Activated CD4-positive, alpha-beta memory T cell treated with anti-CD3 and anti-CD28 coated beads for 36 hours (primary cell): ENCODE measurements around the gene SHKBP1. TPM values are rescaled to one million over a fixed set of nuclear protein-coding genes. Genes with fewer than 3 reads are reported as not detected.
A peak's percentile ranks its signal among the peaks of the same experiment; 100 is the strongest.
"Not testable (repeated sequence)": the region's sequence is repeated elsewhere in the genome, so short reads cannot be mapped to it uniquely, and the experiment has no call there.

ENCODE experiments used
- CTCF ChIA-PET: fragments of 350-600 bp; sonication (Branson Sonifier 250); formaldehyde crosslinking; loops from one replicate; lab custom pipeline; 2021; ENCODE audit warnings: antibody characterized with exemption, inconsistent platforms; lab: Charles Lee
- POLR2A ChIA-PET: fragments of 350-600 bp; sonication (Branson Sonifier 250); formaldehyde crosslinking; loops from one replicate; lab custom pipeline; 2021; ENCODE audit warnings: antibody characterized with exemption; lab: Charles Lee
- DNase-seq: peaks from one replicate; pipeline ENCODE4 v3.0.0-alpha.2; 2020
- H3K27ac Mint-ChIP-seq: one replicate; pipeline ENCODE4 v1.8.0; 2021; ENCODE audit warnings: mixed read lengths
- H3K27me3 Mint-ChIP-seq: one replicate; pipeline ENCODE4 v1.8.0; 2021; ENCODE audit warnings: mixed read lengths
- H3K36me3 Mint-ChIP-seq: one replicate; pipeline ENCODE4 v1.8.0; 2021; ENCODE audit warnings: mixed read lengths
- H3K4me1 Mint-ChIP-seq: one replicate; pipeline ENCODE4 v1.8.0; 2021; ENCODE audit warnings: low read depth, mixed read lengths
- H3K4me3 Mint-ChIP-seq: one replicate; pipeline ENCODE4 v1.8.0; 2021; ENCODE audit warnings: mild to moderate bottlenecking, mixed read lengths
- H3K9me3 Mint-ChIP-seq: one replicate; pipeline ENCODE4 v1.8.0; 2021; ENCODE audit warnings: mixed read lengths
- intact Hi-C: fragments of 100-400 bp; cut with micrococcal nuclease; formaldehyde crosslinking; loops from one replicate; pipeline ENCODE4 v1.15.1; 2023
- total RNA-seq, 2 experiments: library from RNA; stranded (reverse); gene quantifications; one replicate each; pipeline ENCODE4 v1.2.3, GENCODE V29; 2021

The SHKBP1 gene
- total RNA-seq, 2 experiments from 2014 or later = 112 to 126 TPM

DNA sequence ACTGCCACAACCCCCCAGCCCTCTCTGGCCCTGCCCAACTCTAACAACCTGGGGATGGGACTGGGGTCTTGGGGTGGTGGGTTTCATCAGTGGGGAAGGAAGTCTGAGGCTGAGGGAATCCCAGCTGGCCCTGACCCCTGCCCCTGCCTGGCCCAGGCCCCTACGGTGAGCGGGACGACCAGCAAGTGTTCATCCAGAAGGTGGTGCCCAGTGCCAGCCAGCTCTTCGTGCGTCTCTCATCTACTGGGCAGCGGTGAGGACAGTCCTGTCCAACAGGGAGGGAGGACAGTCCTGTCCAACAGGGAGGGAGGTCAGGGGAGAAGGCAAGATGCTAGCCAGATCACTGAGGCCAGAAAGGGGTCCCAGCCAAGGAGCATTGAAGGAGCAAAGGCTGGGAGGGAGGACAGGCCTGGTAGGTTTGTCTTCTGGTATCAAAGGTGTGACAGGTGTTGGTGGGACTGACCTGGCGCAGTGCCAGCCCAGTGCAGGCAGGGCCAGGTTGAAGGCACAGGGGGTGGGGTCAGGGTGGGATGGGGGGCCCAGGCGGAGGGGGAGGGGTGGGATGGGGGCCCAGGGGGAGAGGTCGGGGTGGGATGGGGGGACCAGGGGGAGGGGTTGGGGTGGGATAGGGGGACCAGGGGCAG is 12.4 kb downstream of the SHKBP1 start:
- ChIA-PET CTCF (no interaction called here), POLR2A (interaction anchor here (0.6 kb wide), 1 partner anchor 10 kb away, joined by 3 read pairs; no protein-coding TSS in a partner anchor)
- H3K4me3 Mint-ChIP-seq = no peak overlapping the region
- H3K27ac Mint-ChIP-seq = no peak overlapping the region
- intact Hi-C loops = no loop called here
- peaks cover 22% of the 10 kb centered on the region for H3K36me3 Mint-ChIP-seq
- DNase-seq = no peak
- no peaks in the 10 kb centered on the region for H3K9me3 Mint-ChIP-seq
- H3K27me3 Mint-ChIP-seq = no peaks in the 10 kb centered on the region
- peaks cover 6% of the 10 kb centered on the region for H3K4me1 Mint-ChIP-seq

DNA sequence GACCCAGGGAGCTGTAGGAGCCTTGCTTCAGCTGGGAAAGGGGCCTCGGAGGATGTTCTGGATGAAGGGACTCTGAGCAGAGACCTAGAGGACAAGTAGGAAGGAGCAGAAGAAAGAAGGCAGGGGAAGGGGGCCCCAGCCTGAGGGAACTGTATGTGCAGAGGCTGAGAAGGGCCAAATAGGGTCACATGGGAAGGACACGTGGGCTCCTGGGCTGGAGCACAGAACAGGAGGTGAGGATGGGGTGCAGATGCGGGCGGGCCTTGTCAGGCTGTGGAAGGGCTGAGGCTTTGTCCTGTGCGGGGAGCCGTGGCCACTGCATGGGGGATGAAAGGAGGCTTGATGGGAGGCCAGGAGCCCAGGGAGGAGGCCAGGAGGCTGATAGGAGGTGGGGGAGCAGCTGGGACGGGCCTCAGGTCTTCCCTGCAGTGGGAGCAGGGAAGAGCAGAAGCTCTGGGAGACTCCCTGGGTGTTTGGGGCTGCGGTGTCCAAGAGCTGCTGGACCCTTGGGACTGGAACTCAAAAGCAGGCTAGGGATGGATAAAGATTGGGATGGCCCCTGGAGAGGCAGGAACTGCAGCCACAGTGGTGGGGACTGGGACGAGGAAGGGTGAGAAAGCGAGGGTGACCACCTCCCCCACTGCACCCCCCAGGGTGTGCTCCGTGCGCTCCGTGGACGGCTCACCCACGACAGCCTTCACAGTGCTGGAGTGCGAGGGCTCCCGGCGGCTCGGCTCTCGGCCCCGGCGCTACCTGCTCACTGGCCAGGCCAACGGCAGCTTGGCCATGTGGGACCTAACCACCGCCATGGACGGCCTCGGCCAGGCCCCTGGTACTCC is 13.1 kb downstream of the SHKBP1 start:
- Mint-ChIP-seq H3K27me3 (no peaks in the 10 kb centered on the region), H3K27ac (no peak overlapping the region), H3K9me3 (no peaks in the 10 kb centered on the region), H3K36me3 (peaks cover 22% of the 10 kb centered on the region), H3K4me1 (peaks cover 13% of the 10 kb centered on the region), H3K4me3 (no peak overlapping the region)
- DNase-seq = no peak
- intact Hi-C loops = no loop called here
- ChIA-PET CTCF (no interaction called here), POLR2A (interaction anchor here (1.1 kb wide), 1 partner anchor 10 kb away, joined by 3 read pairs; no protein-coding TSS in a partner anchor)

DNA sequence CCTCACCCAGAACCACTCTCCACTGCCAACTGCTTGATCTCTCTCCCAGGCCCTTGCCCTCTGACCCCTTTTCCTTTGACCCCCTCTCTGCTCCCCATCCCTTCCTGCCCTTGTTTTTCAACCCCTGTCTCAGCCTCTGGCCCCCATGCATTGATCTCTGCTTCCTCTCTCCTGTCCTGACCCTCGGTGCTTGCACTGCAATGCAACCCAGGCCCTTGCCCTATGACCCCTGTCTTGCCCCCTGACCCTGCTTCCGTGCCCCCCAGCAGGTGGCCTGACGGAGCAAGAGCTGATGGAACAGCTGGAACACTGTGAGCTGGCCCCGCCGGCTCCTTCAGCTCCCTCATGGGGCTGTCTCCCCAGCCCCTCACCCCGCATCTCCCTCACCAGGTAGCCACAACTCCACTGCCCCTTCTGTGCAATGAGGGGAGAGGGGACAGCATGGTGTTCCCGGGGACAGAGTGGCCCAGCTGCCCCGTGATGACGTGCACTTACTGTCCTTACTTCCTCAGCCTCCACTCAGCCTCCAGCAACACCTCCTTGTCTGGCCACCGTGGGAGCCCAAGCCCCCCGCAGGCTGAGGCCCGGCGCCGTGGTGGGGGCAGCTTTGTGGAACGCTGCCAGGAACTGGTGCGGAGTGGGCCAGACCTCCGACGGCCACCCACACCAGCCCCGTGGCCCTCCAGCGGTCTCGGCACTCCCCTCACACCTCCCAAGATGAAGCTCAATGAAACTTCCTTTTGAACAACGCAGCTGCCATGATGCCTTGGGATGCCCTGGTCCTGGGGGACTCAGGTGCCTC is 14.0 kb downstream of the SHKBP1 start:
- Mint-ChIP-seq H3K4me3 (no peak overlapping the region), H3K4me1 (peaks cover 15% of the 10 kb centered on the region), H3K27me3 (no peaks in the 10 kb centered on the region), H3K27ac (no peak overlapping the region), H3K36me3 (peaks cover 21% of the 10 kb centered on the region), H3K9me3 (no peaks in the 10 kb centered on the region)
- ChIA-PET CTCF (interaction anchor here (0.9 to 1.3 kb wide), 2 partner anchors 10 to 44 kb away, joined by 3 read pairs; partner anchors contain the start of gene LTBP4), POLR2A (interaction anchor here (1.1 kb wide), 1 partner anchor 9 kb away, joined by 3 read pairs; no protein-coding TSS in a partner anchor)
- no peak for DNase-seq
- intact Hi-C loops = no loop called here

DNA sequence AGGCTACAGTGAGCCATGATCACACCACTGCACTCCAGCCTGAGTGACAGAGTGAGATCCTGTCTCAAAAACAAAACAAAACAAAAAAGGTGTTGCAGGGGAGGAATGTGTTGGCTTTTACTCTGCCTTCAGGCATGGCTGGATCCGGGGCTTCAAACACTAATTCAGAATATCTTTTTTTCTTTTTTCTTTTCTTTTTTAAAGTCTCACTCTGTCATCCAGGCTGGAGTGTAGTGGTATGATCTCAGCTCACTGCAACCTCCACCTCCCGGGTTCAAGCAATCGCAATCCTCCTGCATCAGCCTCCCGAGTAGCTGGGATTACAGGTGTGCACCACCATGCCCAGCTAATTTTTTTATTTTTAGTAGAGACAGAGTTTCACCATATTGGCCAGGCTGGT is 15.1 kb downstream of the SHKBP1 start:
- intact Hi-C loops, DNase-seq, H3K9me3 Mint-ChIP-seq, H3K27me3 Mint-ChIP-seq, POLR2A ChIA-PET, CTCF ChIA-PET, H3K4me3 Mint-ChIP-seq, H3K27ac Mint-ChIP-seq: not testable (repeated sequence)
- Mint-ChIP-seq H3K4me1 (peaks cover 14% of the 10 kb centered on the region), H3K36me3 (peaks cover 13% of the 10 kb centered on the region)

DNA sequence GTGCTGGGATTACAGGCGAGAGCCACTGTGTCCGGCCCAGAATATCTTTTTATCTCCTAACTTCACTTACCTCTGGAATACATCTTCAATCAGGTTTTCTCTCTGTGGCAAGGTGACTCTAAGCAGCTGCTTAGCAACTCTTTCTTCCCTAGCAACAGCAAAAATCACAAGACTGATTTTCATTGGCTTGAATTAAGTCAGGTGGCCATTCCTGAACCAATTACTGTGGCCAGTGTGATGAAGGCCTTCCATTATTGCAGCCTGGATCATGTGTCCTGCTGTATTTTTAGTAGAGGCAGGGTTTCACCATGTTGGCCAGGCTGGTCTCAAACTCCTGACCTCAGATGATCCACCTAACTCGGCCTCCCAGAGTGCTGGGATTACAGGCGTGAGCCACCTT is 15.5 kb downstream of the SHKBP1 start:
- Mint-ChIP-seq H3K27me3 (peaks cover 2% of the 10 kb centered on the region), H3K9me3 (no peaks in the 10 kb centered on the region), H3K36me3 (peaks cover 10% of the 10 kb centered on the region), H3K4me3 (no peak overlapping the region), H3K27ac (no peak overlapping the region), H3K4me1 (peaks cover 14% of the 10 kb centered on the region)
- DNase-seq = no peak
- ChIA-PET CTCF (no interaction called here), POLR2A (no interaction called here)
- intact Hi-C loops = no loop called here

DNA sequence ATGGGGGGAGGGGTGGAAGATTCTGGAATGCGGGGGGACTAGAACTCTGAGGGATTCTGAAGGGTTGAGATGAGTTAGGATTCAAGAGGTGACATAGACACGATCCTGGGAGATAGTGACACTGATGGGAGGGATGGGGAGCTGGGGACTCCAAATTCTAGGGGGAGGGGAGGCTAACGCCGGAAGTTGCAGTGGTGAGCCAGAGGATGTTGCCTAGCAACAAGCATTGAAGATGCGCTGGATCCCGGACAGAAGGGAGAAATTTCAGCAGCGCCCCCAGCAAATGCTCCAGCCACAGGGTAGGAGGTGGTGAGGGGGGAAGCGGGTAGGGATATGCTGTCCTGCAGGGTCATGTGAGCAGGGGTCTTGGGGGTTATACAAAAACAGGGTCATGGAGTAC is 17.6 kb downstream of the SHKBP1 start:
- no peaks in the 10 kb centered on the region for H3K9me3 Mint-ChIP-seq
- H3K36me3 Mint-ChIP-seq = no peaks in the 10 kb centered on the region
- ChIA-PET POLR2A (interaction anchor here (0.6 kb wide), 1 partner anchor 129 kb away, joined by 5 read pairs; the partner anchor contains the start of gene BLVRB), CTCF (interaction anchor here (1.8 kb wide), 1 partner anchor 45 kb away, joined by 6 read pairs; no protein-coding TSS in a partner anchor)
- no peak overlapping the region for H3K4me3 Mint-ChIP-seq
- H3K27me3 Mint-ChIP-seq = peaks cover 15% of the 10 kb centered on the region
- no peak for DNase-seq
- intact Hi-C loops = no loop called here
- peaks cover 28% of the 10 kb centered on the region for H3K4me1 Mint-ChIP-seq
- H3K27ac Mint-ChIP-seq = no peak overlapping the region

DNA sequence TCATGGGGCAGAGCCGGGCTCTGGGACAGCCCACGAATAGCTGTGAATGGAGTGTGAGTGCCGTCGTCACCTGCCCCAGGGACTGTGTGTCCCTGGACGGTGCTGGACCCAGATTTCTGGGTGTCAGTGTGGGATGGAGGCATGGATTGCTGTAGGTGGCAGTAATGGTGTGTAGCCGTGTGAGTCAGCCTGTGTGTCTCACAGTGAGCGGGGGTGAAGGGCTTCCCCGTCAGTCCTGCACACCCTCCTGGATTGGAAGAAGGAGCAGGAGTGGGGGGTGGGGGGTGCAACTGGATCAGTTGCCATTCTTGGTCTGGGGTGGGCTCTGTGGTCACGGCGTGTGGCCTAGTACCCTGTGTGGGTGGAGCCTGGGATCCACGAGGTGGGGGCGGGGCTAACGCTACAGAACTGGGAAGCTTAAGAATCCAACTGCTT is 18.0 kb downstream of the SHKBP1 start:
- POLR2A ChIA-PET = no interaction called here
- peaks cover 32% of the 10 kb centered on the region for H3K4me1 Mint-ChIP-seq
- H3K27me3 Mint-ChIP-seq = peaks cover 18% of the 10 kb centered on the region
- no peak overlapping the region for H3K4me3 Mint-ChIP-seq
- no peak for DNase-seq
- CTCF ChIA-PET = interaction anchor here (0.9 to 2.4 kb wide), 4 partner anchors 10 to 174 kb away, joined by 3 to 6 read pairs (median 6); no protein-coding TSS in a partner anchor
- intact Hi-C loops = no loop called here
- no peaks in the 10 kb centered on the region for H3K9me3 Mint-ChIP-seq
- no peaks in the 10 kb centered on the region for H3K36me3 Mint-ChIP-seq
- H3K27ac Mint-ChIP-seq = no peak overlapping the region

DNA sequence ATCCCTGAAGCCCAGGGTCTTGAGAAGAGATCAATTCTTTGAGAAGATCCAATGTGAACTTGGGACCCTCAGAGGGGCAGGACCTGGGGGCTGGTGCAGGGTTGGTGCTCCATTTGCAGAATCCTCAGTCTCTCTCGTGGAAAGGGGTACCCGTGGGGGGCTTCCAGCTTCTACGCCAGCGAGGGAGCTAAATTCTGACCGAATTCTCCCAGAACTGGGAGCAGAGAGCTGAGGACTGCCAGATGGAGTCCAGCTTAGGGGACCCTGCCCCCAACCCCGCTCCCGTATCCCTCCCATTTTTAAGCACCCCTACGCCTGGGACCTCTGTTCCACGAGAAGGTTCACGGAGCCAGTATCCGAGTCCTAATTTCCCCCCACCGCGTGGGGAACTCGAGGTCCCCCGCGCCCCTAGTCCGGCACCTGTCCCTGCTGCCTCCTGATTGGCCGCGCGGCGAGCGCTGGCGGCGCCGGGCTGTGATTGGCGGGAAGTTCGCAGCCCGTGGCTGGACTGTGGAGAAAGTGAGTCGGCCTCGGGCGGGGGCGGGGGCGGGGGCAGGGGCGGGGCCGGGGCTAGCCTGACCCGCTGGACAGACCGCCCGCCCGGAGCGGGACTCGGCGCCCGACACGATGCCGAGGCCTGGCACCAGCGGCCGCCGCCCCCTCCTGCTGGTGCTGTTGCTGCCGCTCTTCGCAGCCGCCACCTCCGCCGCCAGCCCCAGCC is 20.1 kb downstream of the SHKBP1 start:
- H3K27me3 Mint-ChIP-seq = peaks cover 27% of the 10 kb centered on the region
- POLR2A ChIA-PET = no interaction called here
- peak; percentile 49 for DNase-seq

DNA sequence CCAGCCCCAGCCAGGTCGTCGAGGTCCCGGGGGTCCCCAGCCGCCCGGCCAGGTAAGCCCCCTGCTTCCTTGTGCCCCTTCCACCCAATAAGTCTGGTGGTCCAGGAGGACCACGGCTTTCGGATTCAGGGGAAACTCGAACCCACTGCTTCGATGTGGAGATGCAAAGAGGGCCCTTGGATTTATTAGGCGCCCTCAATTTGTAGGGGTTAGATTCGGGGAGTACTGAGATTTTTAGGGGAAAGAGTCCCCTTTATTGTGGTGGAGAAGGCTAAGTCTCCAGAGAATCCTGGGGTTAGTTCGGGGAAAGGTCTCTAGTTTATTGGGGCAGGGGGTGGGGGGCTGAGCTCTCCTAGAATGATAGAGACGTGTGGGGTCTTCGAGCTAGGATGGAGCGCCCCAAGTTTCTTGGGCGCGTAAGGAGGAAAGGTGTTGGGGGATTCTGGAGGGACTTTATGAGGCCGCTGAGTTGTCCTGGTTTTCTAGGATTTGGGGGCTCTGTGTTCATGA is 20.7 kb downstream of the SHKBP1 start:
- Mint-ChIP-seq H3K36me3 (no peaks in the 10 kb centered on the region), H3K27me3 (peaks cover 27% of the 10 kb centered on the region), H3K4me1 (peaks cover 44% of the 10 kb centered on the region), H3K4me3 (no peak overlapping the region), H3K27ac (no peak overlapping the region), H3K9me3 (no peaks in the 10 kb centered on the region)
- no peak for DNase-seq
- intact Hi-C loops = no loop called here
- CTCF ChIA-PET = interaction anchor here (1.0 to 3.9 kb wide), 3 partner anchors 46 to 292 kb away, joined by 3 to 14 read pairs (median 6); no protein-coding TSS in a partner anchor
- POLR2A ChIA-PET = no interaction called here

More for the DNA sequence above, 20.1 kb downstream of the SHKBP1 start:
- CTCF ChIA-PET = interaction anchor here (1.0 to 3.9 kb wide), 4 partner anchors 19 to 176 kb away, joined by 3 to 14 read pairs (median 4); no protein-coding TSS in a partner anchor
- no peak overlapping the region for H3K4me3 Mint-ChIP-seq
- intact Hi-C loops = no loop called here
- no peaks in the 10 kb centered on the region for H3K9me3 Mint-ChIP-seq
- H3K27ac Mint-ChIP-seq = no peak overlapping the region
- H3K36me3 Mint-ChIP-seq = no peaks in the 10 kb centered on the region
- H3K4me1 Mint-ChIP-seq = peaks cover 42% of the 10 kb centered on the region

DNA sequence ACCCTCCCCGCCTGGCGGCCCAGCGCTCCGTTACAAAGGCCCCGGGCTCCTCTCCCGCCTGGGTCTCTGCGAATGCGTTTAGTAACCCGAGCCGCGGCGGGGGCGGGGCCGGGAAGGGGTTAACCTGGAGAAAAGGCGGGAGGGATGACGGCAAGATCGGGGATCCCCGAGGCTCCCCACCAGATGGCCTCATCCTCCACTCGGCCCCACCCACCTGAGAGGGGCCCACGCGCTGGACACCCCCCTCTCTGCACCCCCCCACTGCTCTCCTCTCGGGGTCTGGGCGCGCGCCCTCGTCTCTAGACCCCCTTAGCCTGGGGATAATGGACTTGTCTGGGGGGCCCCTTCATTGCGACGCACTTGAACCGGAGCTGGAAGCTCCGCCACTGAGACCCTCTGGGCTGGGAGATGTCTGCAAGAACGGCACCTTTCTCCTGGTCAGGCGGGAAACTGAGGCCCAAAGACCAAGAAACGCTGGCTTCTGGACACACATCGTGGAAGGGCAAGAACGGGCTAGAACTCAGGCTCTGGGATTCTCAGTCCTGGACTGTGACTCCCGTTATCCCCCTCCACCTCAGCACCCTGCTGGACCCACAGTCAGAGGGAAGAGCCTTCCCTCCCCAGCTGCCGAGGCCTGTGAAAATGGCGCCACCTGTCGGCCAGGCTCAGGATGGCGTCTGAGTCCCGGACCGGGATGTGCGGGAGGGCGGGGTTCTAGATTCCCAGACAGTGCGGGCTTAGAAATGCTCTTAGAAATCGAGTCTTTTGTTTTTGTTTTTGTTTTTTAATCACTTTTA is 21.6 kb downstream of the SHKBP1 start:
- intact Hi-C loops = loop anchor here (1.0 to 2.0 kb wide), 4 partner anchors 16 to 294 kb away; no protein-coding TSS in a partner anchor
- CTCF ChIA-PET = interaction anchor here (1.0 to 6.5 kb wide), 11 partner anchors 28 to 293 kb away, joined by 3 to 60 read pairs (median 9); no protein-coding TSS in a partner anchor
- peaks cover 54% of the 10 kb centered on the region for H3K4me1 Mint-ChIP-seq
- H3K9me3 Mint-ChIP-seq = no peaks in the 10 kb centered on the region
- POLR2A ChIA-PET = interaction anchor here (0.6 kb wide), 1 partner anchor 10 kb away, joined by 3 read pairs; no protein-coding TSS in a partner anchor
- H3K27ac Mint-ChIP-seq = no peak overlapping the region
- H3K27me3 Mint-ChIP-seq = peaks cover 30% of the 10 kb centered on the region
- no peak overlapping the region for H3K4me3 Mint-ChIP-seq
- H3K36me3 Mint-ChIP-seq = no peaks in the 10 kb centered on the region
- peak; percentile 92 for DNase-seq
